ENCODE results near the gene MIPOL1. TPM values are rescaled to one million over a fixed set of nuclear protein-coding genes. Genes with fewer than 3 reads are reported as not detected.

MIPOL1 gene
- total RNA-seq, 1 donor from 2014 or later: 11.1 TPM

GRCh38 chr14:37165794-37166193 lies 31.9 kb upstream of the MIPOL1 start:
- Histone ChIP-seq H3K4me3 (ENCODE audit: low read depth, low read length) (no peak overlapping the region), H3K36me3 (ENCODE audit: control insufficient read depth, insufficient read depth, low read length) (no peaks in the 10 kb centered on the region), H3K27me3 (ENCODE audit: control insufficient read depth, insufficient read depth, low read length) (no peaks in the 10 kb centered on the region)
- DNase-seq (ENCODE audit: low read depth) (no peak), FAIRE-seq (peak; percentile 7)
- TF ChIP-seq CTCF (IDR thresholded peaks at IDR 0.05; ENCODE audit: insufficient read depth, low read length, severe bottlenecking): no peak

DNA sequence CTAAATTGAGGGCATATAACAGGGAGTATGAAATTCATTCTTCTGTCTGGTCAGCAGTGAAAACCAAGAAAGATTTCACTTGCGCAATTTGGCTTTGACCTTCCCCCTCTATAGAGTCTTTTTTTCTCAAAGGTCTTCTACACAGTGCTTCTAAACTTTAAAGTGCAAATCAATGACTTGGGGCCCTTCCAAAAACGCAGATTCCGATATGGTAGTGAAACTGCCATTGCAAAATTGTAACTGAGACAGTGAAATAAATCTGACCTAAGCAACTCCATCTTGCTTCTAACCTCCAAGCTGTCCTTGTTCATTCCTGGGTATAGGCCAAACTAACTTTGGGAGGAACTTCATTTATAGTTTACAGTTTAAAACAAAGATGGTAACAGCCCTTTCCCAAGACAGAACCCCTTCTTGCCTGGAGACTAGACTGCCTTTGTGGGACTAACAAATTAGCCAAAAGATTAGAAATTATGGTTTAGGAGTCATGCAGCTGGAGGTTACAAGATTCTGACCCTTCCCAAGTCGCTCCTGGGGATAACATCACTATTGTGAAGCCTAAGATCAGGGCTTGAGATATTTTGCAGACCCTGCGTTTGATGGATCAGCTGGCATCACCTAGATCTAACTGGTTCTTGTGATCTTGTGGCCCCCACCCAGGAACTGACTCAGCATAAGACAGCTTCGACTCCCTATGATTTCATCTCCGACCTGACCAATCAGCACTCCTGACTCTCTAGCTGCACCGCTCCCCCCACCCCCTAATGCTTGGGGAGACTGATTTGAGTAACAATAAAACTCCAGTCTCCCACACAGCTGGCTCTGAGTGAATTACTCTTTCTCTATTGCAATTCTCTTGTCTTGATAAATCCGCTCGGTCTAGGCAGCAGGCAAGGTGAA lies 30.3 kb upstream of the MIPOL1 start:
- DNase-seq (ENCODE audit: low read depth) (no peak), FAIRE-seq (no peak)
- no peaks in the 10 kb centered on the region for H3K27me3 ChIP-seq (ENCODE audit: control insufficient read depth, insufficient read depth, low read length)
- TF ChIP-seq CTCF (IDR thresholded peaks at IDR 0.05; ENCODE audit: insufficient read depth, low read length, severe bottlenecking): no peak
- H3K36me3 ChIP-seq (ENCODE audit: control insufficient read depth, insufficient read depth, low read length): no peaks in the 10 kb centered on the region
- H3K4me3 ChIP-seq (ENCODE audit: low read depth, low read length): no peak overlapping the region

GRCh38 chr14:37168721-37169120 lies 29.0 kb upstream of the MIPOL1 start:
- peak; percentile 43 for FAIRE-seq
- H3K27me3 ChIP-seq (ENCODE audit: control insufficient read depth, insufficient read depth, low read length): no peaks in the 10 kb centered on the region
- TF ChIP-seq CTCF (IDR thresholded peaks at IDR 0.05; ENCODE audit: insufficient read depth, low read length, severe bottlenecking): no peak
- no peaks in the 10 kb centered on the region for H3K36me3 ChIP-seq (ENCODE audit: control insufficient read depth, insufficient read depth, low read length)
- no peak overlapping the region for H3K4me3 ChIP-seq (ENCODE audit: low read depth, low read length)
- no peak for DNase-seq (ENCODE audit: low read depth)

DNA sequence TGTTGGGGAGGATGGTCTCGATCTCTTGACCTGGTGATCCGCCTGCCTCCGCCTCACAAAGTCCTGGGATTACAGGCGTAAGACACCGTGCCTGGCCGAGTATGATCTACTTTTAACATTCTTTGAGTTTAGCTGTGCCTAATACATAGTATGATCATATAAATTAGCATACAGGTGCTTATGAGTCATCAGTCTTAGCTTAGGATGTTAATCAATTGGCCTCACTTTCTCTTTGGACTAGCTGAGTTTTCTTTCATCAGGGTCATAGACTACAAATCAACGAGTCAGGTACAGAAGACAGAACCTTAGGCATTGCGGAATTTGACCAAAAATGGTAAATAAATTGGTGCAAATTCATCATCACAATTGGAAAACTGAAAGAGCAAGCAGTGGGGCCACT lies 27.5 kb upstream of the MIPOL1 start:
- no peak overlapping the region for H3K4me3 ChIP-seq (ENCODE audit: low read depth, low read length)
- DNase-seq (ENCODE audit: low read depth) (peak; percentile 6), FAIRE-seq (no peak)
- no peaks in the 10 kb centered on the region for H3K36me3 ChIP-seq (ENCODE audit: control insufficient read depth, insufficient read depth, low read length)
- no peaks in the 10 kb centered on the region for H3K27me3 ChIP-seq (ENCODE audit: control insufficient read depth, insufficient read depth, low read length)
- TF ChIP-seq CTCF (IDR thresholded peaks at IDR 0.05; ENCODE audit: insufficient read depth, low read length, severe bottlenecking): no peak

GRCh38 chr14:37170993-37171392 lies 26.7 kb upstream of the MIPOL1 start:
- no peaks in the 10 kb centered on the region for H3K36me3 ChIP-seq (ENCODE audit: control insufficient read depth, insufficient read depth, low read length)
- H3K4me3 ChIP-seq (ENCODE audit: low read depth, low read length): no peak overlapping the region
- H3K27me3 ChIP-seq (ENCODE audit: control insufficient read depth, insufficient read depth, low read length): no peaks in the 10 kb centered on the region
- DNase-seq (ENCODE audit: low read depth) (no peak), FAIRE-seq (no peak)
- TF ChIP-seq CTCF (IDR thresholded peaks at IDR 0.05; ENCODE audit: insufficient read depth, low read length, severe bottlenecking): no peak

- no peak for FAIRE-seq
Measured at GRCh38 chr14:37171678-37172023, 26.1 kb upstream of the MIPOL1 start.

More at GRCh38 chr14:37171678-37172023, 26.1 kb upstream of the MIPOL1 start:
- Histone ChIP-seq H3K36me3 (ENCODE audit: control insufficient read depth, insufficient read depth, low read length) (no peaks in the 10 kb centered on the region), H3K27me3 (ENCODE audit: control insufficient read depth, insufficient read depth, low read length) (no peaks in the 10 kb centered on the region), H3K4me3 (ENCODE audit: low read depth, low read length) (peak overlapping the region; percentile 81)
- TF ChIP-seq CTCF (IDR thresholded peaks at IDR 0.05; ENCODE audit: insufficient read depth, low read length, severe bottlenecking): no peak
- DNase-seq (ENCODE audit: low read depth): no peak
